Measurements from ENCODE around the gene CUEDC1.

CUEDC1 gene, protein sequence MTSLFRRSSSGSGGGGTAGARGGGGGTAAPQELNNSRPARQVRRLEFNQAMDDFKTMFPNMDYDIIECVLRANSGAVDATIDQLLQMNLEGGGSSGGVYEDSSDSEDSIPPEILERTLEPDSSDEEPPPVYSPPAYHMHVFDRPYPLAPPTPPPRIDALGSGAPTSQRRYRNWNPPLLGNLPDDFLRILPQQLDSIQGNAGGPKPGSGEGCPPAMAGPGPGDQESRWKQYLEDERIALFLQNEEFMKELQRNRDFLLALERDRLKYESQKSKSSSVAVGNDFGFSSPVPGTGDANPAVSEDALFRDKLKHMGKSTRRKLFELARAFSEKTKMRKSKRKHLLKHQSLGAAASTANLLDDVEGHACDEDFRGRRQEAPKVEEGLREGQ

DNA sequence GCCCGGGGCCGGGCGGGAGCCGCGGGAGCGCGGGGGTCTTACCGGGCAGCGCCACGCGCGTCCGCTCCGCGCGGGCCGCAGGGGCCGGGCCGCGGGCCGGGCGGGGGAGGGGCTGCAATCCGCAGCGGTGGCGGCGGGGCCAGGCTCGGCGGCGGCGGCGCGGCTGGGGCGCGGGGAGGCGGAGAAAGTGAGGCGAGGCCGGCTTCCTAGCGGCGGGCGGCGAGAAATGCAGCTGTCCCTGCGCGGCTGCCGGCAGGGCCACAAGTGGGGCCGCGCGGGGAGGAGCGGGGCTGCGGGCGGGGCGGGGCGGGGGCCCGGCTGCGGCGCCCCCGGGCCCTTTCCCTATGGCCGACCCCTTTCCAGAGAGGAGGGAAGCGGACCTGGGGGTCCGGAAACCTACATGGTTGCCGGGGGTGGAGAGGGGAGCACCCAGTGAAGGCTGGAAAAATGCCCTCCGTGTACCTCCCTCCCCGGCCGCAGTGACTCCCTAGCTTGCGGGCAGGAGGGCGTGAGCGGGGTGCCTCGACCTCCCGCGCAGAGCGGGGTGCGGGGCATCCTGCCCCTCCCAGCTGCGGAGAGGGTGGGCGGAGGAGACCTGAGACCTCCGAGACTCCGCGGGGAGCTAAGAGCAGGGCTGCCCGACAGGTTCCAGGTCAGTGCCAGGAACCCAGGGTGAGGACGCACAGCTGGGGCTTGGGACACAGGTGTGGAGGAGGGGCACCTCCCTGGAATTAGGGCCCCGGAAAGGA, at the start of gene CUEDC1:
Gene CUEDC1 (minus strand): TSS at position 230 of the 749 bp plus-strand sequence. CDS start 69,848 bp downstream, outside the sequence.
- DNase-seq, result peak; percentile 15 to 60

DNA sequence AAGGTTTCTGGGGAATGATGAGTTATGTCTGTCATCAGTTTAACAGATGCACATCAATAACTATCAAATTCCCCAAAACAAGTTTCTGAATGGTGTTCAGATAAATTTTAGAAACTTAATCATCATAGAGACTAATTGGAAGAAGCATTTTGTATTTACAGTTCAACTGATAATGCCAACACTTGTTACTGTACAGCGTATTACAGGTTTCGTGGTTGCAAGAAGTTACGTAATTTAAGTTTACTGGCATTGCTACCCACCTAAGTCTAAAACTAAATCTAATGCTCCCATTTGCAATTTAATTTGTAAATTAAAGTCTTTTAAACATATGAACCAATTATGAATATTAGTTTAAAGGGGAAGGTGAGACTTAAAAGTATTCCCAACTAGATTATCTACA, 48.8 kb upstream of the CUEDC1 start:
- no peak for DNase-seq

DNA sequence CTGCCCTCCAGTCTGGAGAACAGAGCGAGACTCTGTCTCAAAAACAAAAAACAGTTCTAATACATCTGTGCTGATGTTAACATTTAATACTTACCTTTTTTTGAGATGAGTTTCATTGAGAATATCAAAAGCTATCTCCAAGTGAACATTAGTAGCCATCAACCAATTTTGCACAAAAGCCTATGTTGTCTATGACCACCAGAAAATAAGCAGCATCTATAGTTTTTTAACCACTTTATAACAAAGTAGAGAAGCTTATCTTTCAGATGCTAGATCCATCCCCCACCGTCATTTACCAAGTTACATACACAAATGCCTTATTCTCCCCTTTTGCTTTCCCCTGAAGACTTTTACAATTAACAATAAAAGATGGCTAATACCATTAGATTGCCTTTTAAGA, 47.8 kb upstream of the CUEDC1 start:
- no peak for DNase-seq

DNA sequence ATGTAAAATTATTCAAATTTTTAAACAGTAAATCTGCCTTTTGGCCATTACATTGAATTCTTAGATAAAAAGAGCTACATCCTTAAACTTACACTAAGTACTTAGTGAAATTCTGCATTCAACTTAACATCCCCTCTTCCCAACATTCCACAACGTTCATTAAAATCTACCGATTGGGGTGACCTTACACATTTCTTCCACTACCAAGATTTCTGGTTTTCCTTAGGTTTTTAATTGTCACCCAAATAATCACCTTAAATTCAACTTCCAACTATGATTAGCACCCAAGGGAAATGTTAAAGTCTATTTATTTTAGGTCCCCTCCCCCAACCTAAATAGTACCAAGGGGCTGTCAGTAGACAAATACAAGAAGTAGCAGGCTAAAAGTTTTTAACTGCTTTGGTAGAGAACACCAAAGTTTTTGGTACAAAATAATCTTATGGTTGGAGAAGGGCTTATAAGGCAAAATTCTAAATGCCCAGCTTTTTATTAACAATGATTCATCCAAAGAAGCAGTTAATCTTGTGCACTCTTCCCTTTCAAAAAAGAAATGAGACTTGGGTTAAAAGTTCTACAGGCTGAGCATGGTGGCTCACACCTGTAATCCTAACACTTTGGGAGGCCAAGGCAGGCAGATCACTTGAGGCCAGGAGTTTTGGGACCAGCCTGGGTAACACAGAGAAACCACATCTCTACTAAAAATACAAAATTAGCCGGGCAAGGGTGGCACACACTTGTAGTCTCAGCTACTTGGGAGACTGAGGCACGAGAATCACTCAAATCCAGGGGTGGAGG, 47.1 kb upstream of the CUEDC1 start:
- no peak for DNase-seq

DNA sequence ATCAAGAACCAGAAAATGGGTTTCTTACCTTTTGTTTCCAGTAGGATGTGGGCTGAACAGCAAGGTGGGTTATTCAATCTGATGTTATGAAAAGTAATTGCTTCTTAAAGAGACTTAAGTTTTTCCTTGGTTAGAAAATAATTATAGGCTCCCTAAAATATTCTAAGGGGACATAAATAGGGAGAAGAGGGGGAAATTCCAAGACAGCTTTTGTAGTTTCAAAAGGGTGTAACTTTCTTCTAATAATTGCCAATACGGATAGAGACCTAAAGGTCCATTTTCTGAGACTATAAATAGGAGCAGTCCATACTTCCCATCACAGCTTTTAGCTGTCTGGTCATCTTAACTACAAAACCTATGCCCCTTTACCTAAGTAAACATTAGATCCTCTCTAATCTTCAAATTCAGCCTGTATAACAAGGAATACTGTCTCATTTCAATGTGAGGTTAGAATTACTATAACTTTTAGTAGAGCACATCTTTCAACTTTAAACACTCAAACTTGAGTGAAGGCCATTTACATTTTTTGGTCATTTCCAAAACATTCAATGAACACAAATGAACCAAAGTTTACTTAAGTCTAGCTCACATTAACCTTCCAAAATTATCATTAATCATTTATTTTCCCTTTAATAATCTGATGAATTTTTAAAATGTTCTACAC, 46.4 kb upstream of the CUEDC1 start:
- no peak for DNase-seq

DNA sequence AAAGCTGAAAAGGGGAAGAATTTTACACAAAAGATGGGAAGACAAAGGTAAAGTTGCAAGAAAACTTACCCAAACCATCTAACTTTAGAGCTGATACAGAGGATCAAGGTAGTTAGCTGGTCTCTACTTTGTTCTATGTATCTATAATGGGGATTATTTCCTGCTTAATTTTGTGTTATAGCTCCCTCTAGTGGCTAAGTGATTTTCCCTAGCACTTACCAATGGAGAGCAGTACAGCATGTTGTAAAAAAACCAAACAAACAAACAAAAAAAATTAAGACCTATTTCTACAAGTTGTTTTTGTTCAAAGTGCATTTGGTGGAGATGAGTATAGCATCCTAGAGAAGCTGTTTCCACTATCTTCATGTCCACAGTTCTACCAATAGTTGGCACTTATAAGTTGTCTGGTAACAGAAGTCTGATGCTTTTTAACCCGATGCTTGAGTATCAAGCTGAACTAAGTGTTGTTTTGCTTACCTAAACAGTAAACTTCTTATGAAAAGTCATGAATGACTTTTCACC, 44.3 kb upstream of the CUEDC1 start:
- DNase-seq, result peak; percentile 73 to 81

DNA sequence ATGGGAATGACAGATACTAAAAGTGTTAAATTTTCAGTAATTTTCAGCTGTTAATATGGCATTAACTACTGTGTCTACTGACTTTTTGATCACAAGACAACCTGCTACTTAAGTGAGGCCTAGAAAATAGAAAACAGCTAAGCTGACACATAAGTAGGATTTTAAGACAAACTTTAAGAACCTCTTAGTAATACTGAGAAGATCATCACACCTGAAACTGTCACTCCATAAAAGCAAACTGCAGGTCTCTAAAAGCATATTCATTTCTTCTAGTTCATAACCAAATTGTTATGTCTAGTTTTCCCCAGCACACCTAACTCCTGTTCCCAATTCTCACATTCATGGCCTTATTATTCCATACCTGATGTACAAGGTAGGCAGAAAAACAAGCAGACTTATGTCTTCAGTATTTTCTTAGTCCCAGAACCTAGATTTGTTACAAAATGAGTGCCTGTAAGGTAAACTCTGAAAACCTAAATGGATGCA, 43.8 kb upstream of the CUEDC1 start:
- no peak for DNase-seq

DNA sequence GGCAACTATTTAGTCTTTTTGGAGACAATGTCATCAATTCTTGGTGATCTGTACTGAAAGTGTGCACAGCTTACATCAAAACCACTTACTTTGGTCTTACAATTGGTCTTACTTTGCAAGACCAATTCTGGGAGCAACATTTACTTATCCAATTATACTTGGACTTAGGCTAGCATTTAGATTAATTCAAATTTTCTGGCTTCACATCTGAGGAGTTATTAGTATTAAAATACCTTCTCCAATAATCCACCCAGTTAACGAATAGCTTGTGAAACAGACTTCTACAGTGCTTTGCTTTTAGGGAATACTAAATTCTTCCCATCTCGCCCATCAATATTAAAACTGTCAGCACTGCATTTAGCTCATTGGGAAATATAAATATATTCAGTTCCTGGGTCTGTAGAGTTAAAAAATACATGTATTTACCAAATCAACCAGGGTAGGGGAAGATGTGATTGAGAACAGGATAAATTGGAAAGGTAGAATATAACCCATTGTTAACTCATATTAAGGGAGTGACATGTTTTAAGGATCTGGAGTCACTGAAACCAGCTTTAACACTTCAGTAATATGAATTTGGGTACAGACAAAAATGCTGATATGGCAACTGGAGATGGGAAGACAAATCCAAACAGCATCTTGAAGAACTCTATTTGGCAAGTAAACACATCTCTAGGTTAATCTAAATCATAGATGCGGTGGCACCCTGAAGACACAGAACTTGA, 42.0 kb upstream of the CUEDC1 start:
- no peak for DNase-seq

DNA sequence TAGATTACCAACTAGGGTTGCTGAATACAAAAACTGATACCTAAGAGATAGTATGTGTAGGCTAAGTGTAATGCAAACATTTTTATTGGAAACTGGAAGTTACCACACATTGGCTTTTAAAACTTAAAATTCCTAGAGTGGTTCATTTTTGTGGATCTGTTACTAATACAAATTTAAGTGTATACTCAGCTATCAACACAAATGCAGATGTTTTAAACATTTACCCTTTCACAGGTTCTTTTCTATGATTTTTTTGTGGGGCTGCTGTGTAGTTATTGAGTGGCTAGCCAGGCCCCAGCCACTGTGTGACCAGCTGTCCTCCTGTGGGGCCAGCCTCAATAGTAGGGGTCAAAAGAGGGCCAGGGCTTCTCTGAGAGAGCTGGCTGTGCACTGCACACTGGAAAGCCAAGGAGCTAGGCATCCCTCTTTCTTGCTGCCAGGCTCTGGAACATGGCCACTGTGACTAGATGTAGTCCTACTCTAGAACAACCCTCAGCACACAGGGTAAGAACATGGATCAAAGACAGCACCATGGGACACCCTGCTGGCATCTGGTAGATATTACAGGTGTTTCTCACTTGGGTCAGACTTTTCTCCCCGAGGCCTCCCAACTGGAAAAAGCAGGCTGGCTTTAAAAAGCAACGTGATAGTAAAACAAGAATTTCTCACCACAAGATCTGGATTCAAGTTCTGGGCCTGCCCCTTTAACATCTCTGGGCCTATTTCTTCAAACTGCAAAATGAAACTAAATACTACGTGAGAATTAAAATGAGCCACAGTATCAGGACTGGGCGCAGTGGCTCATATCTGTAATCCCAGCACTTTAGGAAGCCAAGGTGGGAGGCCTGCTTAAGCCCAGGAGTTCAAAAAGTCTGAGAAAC, 40.1 kb upstream of the CUEDC1 start:
- DNase-seq, result peak; percentile 38 to 79

DNA sequence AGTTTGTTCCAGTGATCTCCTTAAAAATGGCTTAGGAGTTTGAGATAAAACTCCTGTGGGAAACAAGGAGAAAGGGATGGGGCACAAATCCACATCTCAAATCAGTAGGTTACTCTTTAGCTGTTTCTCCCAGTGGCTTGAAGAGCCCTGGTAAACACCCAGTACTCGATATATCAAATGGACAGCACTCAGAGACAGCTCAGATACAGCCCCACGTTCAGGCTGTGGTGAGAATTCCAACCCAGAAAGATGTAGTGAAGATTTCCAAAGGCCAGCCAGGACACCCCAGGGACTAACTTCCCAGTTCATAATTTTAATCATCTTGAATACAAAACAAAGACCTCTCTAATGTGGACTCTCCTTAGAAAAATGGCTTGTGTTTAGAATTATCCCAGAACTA, 39.2 kb upstream of the CUEDC1 start:
- DNase-seq, result no peak

DNA sequence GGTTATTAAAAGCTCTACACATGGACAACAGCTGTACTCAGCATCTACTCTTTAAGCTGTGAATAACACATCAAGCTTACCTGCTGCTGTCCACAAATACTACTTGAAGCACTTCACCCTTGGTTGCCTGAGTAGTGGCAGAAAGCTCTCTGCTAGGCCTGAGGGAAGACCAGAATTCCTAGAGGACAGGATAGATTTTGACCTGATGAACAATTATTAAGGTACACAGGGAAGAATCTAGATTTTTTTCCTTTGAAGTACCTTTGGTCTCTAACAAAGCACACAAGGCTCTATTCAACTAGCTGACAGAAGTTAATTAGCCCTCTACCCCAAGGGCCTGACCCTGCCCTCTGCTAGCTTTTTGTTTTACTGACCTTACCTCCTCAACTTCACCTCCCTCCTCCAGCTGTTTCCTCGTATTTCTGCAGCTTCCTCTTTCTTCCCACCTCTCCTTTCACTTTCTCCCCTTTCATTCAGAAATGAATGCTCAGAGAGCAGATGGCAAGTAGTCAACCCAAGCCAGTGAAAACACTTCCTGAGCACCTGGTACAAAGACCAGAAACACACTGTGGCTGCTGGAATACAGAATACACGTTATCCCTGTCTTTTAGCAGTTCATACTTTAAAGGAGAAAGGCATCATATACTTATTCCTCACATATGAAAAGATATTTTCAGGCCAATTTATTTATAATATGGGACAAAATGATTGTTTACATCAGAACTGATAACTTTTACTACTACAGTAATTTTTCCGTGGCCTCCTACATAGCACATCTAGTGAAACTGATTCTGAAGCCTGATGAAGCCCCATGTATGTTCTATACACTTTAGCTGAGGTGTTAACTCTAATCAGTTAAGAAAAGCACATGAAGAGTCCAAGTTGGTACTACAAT, 38.5 kb upstream of the CUEDC1 start:
- no peak for DNase-seq

DNA sequence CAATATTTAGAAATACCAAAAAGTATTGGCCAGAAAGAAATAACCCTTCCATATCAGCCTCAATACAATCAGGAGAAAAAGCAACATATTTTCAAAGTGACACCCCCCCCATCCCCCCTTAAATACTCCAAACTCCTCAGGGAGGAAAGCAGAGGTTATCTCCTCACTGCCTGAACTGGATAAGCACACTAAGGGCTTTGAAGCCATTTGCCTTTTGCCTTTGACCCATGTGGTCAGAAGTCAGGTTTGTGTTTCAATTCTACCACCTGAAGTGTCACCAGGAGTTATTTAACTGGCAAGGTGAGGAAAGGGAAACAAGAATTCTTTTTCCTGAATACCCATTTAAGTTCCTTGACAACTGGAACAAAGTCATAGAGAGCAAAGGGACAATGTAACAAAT, 36.3 kb upstream of the CUEDC1 start:
- DNase-seq, result no peak

DNA sequence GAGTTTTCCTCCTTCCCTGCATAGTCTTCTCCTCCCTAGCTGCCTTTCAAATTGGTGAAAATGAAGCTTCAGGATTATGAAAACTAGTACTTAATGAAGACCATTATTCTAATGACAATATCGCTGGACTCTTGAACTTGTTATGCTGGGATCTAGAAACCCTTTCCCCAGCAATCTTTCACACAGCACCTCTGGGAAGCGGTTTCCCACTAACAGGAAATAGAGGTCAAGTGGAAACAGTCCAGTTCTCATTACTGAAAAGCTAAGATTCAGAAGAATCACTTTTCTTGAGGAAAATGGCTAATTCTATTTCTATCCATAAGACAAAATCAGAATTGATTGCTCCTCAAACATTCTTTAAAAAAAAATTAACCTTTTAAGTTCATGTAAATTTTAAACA, 34.8 kb upstream of the CUEDC1 start:
- no peak for DNase-seq

DNA sequence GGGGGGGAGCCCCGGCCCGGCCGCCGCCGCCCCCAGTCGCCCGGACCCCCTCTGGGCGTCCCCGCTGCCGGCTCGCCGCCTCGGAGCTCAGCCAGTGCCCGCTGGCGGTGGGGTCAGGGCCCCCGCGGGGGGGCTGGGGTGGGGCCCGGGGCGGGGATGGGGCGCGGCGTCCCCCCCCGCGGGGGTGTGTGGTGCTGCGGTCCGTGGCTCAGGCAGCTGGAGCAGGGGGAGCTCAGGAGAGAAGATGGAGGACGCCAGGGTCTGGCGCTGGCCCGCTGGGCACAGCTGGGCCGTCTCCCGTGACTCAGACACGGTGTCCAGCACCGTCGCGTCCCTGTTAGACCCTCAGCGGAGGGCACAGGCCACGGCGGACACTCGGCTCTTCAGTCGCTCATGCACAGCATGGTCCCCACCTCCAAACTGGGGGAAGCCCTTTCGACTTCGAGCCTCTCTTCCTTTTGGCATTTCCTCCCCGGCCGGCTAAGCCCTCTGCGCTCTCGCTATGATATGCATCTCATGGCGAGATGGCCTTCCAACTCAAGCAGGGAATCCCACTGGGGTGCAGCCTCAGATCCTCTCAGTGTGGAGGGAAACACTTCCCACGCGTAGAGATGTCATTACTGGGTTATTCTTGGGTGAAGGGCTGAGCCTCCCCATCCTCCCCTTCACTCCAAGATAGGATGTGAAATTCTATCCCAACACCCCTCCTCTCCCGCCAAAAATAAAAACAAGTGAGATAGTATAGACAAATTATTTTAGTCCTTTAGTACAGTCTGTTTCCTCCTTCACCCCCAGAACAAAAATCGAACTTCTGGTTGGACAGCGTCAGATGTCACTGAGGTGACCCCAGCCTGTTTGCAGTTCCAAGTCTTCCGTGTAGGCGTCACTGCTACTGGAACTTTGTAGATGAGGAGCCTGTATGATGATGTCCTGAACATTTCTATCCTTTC, 33.4 kb upstream of the CUEDC1 start:
- DNase-seq, result peak in 1 of 2 experiments; percentile 74

DNA sequence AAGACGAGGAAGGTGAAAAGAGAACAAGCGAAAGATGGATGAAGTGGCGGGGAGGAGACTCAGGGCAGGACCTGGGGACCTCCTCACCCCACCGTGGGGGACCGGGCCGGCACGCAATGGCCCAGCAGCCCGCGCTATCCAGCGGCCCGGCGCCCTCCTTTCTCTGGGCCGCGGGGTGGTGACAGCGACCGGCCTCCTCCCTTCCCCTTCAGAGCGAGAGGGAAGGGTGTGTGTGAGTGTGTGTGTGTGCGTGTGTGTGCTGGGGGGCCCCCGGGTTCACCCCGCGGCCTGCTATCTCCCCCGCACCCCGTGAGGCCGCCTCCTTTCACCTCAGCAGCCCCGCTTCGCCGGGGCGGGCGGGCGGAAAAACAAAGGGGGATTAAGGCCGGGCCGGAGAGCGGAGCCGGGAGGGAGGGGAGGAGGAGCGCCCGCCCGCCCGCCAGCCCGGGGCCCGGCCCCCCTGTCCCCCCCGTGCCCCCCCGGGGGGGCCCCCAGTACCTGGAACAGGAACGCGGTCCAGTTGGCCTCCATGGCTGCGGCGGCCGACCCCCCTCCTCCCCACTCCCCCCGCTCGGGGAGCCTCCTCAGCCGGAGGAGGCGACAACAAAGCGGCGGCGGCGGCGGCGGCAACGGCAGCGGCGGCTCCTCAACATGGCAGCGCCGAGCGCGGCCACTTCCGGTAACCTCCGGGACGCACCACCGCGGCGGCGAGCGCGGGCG, 32.5 kb upstream of the CUEDC1 start, which contains the start of gene VEZF1:
Gene VEZF1 (minus strand): TSS at position 674 of the 720 bp plus-strand sequence. CDS start 143 bp downstream, at position 531.
- peak; percentile 30 to 74 for DNase-seq

DNA sequence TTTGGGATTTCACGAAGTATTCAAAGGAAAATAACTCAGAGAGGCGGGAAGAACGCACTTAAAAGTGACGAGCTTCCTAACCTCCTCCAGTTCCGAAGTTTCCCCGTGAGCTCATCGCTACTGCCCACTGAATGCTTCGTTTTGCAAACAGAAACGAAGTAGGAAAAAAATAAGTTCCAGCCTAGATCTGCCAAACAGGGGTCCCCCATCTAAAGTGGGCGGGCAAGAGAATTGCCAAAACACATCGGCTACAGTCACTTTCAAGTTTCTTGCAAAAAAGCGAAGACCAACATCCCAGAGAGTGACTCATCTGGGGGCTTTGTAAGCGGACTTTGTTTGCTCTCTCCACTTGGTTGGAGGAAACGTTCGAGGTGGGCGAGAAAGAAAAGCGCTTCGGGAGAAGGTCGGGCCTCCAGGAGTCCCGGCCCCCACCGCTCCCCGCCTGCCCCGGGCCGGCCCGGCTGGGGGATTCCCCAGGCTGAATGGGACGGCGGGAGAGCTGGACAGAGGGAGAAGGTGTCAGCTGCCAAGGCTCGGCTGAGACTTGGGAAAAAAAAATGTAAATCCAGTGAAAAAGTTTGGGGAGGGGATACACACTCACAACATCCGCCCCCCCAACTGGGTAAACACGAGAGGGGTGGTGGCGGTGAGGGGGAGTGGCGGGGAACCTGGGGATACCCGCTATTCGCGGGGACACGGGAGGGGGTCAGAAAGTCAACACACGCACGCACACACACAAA, 31.8 kb upstream of the CUEDC1 start:
- DNase-seq, result no peak

DNA sequence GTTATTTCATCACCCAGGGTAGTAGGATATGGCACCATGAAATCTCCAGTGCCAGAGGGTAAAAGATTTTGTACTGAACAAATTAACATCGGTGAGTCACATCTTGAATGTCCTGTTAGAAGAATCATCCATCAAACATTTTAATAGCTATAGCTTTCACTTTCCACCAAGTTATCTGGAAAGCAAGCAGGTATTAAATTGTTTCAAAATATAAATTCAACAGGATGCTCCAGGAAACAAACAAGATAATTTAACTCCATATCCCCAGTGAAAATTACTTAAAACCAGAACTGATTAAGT, 30.4 kb upstream of the CUEDC1 start:
- no peak for DNase-seq

Measured in NCI-H446 (cell line).